Keratinocyte (primary cell): ENCODE data around the gene SLX4IP.

Experiments used
- CTCF ChIP-seq, 3 experiments: IDR thresholded peaks in 1 of 3; conservative IDR thresholded peaks in 1 of 3; optimal IDR thresholded peaks in 1 of 3; 2 replicates in 2 of 3; 3 replicates in 1 of 3; pipeline versions ENCODE3 to v1.5.1; 2011; ENCODE audit warnings: low read length in 3 of 3, mild to moderate bottlenecking in 3 of 3, moderate library complexity in 2 of 3, control low read depth in 1 of 3, inconsistent platforms in 1 of 3; ENCODE audit not compliant: insufficient read depth in 2 of 3; ENCODE audit errors: extremely low read depth in 1 of 3
- EZH2 ChIP-seq: IDR thresholded peaks from one replicate; pipeline ENCODE4 v1.6.1; 2012; ENCODE audit warnings: inconsistent platforms, mild to moderate bottlenecking, low read length, moderate library complexity

GRCh38 chr20:10634211-10634610 lies 199.1 kb downstream of the SLX4IP start:
- TF ChIP-seq CTCF (optimal IDR thresholded peaks at IDR 0.05 in 1 of 3, IDR thresholded peaks at IDR 0.05 in 1 of 3, conservative IDR thresholded peaks at IDR 0.05 in 1 of 3; ENCODE audit: extremely low read depth in 1 of 3, insufficient read depth in 2 of 3, low read length in 3 of 3): no peak
- TF ChIP-seq EZH2: no peak
